Measurements from ENCODE around the gene HECW1.

GRCh38 chr7:43260980-43261878, 148.8 kb downstream of the HECW1 start:
- TF ChIP-seq TCF12 (IDR thresholded peaks at IDR 0.05; ENCODE audit: low read depth) (no peak), TEAD4 (IDR thresholded peaks at IDR 0.05) (no peak), USF1 (IDR thresholded peaks at IDR 0.05) (no peak), EP300 (IDR thresholded peaks at IDR 0.05; ENCODE audit: borderline replicate concordance) (no peak), REST (IDR thresholded peaks at IDR 0.05; ENCODE audit: low read depth) (no peak), ZBTB7A (IDR thresholded peaks at IDR 0.05; ENCODE audit: low read depth) (no peak), CEBPB (IDR thresholded peaks at IDR 0.05) (no peak), RAD21 (IDR thresholded peaks at IDR 0.05; ENCODE audit: low read depth) (peak; percentile 94), YY1 (IDR thresholded peaks at IDR 0.05; ENCODE audit: low read depth) (no peak), MAX (IDR thresholded peaks at IDR 0.05) (no peak), FOXM1 (IDR thresholded peaks at IDR 0.05; ENCODE audit: borderline replicate concordance, low read depth) (no peak), CREB1 (IDR thresholded peaks at IDR 0.05; ENCODE audit: low read depth) (no peak)
